Keratinocyte (primary cell): ENCODE data around the gene GNG4.

Source experiments
- CTCF ChIP-seq, 3 experiments: IDR thresholded peaks in 1 of 3; conservative IDR thresholded peaks in 1 of 3; optimal IDR thresholded peaks in 1 of 3; 2 replicates in 2 of 3; 3 replicates in 1 of 3; pipeline versions ENCODE3 to v1.5.1; 2011; ENCODE audit warnings: low read length in 3 of 3, mild to moderate bottlenecking in 3 of 3, moderate library complexity in 2 of 3, control low read depth in 1 of 3, inconsistent platforms in 1 of 3; ENCODE audit not compliant: insufficient read depth in 2 of 3; ENCODE audit errors: extremely low read depth in 1 of 3
- EZH2 ChIP-seq: IDR thresholded peaks from one replicate; pipeline ENCODE4 v1.6.1; 2012; ENCODE audit warnings: inconsistent platforms, mild to moderate bottlenecking, low read length, moderate library complexity

- TF ChIP-seq CTCF (optimal IDR thresholded peaks at IDR 0.05 in 1 of 3, IDR thresholded peaks at IDR 0.05 in 1 of 3, conservative IDR thresholded peaks at IDR 0.05 in 1 of 3; ENCODE audit: extremely low read depth in 1 of 3, insufficient read depth in 2 of 3, low read length in 3 of 3) (no peak), EZH2 (no peak)
Observed at GRCh38 chr1:235610157-235610556, 39.4 kb downstream of the GNG4 start.
